Measurements from ENCODE around the gene PLK5. TPM values are rescaled to one million over a fixed set of nuclear protein-coding genes. Genes with fewer than 3 reads are reported as not detected.
"Not testable (repeated sequence)": the region's sequence is repeated elsewhere in the genome, so short reads cannot be mapped to it uniquely, and the experiment has no call there.

The PLK5 gene
- under 1 TPM in 1 of 4 donors, not detected in 3; 0.15 TPM for total RNA-seq

GRCh38 chr19:1523412-1524286 lies at the start of gene PLK5:
TSS of gene PLK5 (plus strand) at chr19:1524077. CDS start at chr19:1526997, 2,920 bp downstream.
- H3K36me3 ChIP-seq, result no peaks in the 10 kb centered on the region
- peaks cover 0 to 12% (median 0%) of the 10 kb centered on the region in 3 donors for H3K4me1 ChIP-seq
- no peak for ATAC-seq
- WGBS, 2 donors (ENCODE audit: low coverage in 1 of 2), result 33 to 40% methylated on average over 1 to 3 of the region's 92 CpGs
- H3K9me3 ChIP-seq, result no peaks in the 10 kb centered on the region
- no peak for TF ChIP-seq EP300 (IDR thresholded peaks at IDR 0.05)
- no peak for TF ChIP-seq POLR2A (IDR thresholded peaks at IDR 0.05)
- no peak for TF ChIP-seq POLR2AphosphoS5 (IDR thresholded peaks at IDR 0.05)
- TF ChIP-seq CTCF (IDR thresholded peaks at IDR 0.05), result peak in 1 of 4 experiments; percentile 37
- peaks cover 72% of the 10 kb centered on the region for H3K27me3 ChIP-seq
- H3K27ac ChIP-seq, result no peak within 1 kb of the TSS
- H3K4me3 ChIP-seq, result peak within 1 kb of the TSS in 1 of 2 donors; percentile 43

- no peak for TF ChIP-seq POLR2A (IDR thresholded peaks at IDR 0.05)
- TF ChIP-seq EP300 (IDR thresholded peaks at IDR 0.05), result no peak
- no peak for TF ChIP-seq POLR2AphosphoS5 (IDR thresholded peaks at IDR 0.05)
- TF ChIP-seq CTCF (IDR thresholded peaks at IDR 0.05), result no peak
- WGBS, 2 donors (ENCODE audit: low coverage in 1 of 2), result no CpG with 5 or more reads among the region's 26 CpGs
- Histone ChIP-seq H3K4me3 (no peak overlapping the region), H3K27ac (no peak overlapping the region), H3K4me1 (peaks cover 4 to 79% (median 36%) of the 10 kb centered on the region in 3 donors), H3K27me3 (peaks cover 50% of the 10 kb centered on the region), H3K9me3 (no peaks in the 10 kb centered on the region), H3K36me3 (peaks cover 0 to 38% of the 10 kb centered on the region in 2 donors)
- ATAC-seq, result no peak
Measured at GRCh38 chr19:1474765-1475351, 49.0 kb upstream of the PLK5 start.

- H3K4me1 ChIP-seq, result peaks cover under 1 to 71% (median 26%) of the 10 kb centered on the region in 3 donors
- ATAC-seq, result no peak
Measured at GRCh38 chr19:1475751-1476437, 48.0 kb upstream of the PLK5 start.

GRCh38 chr19:1477056-1477455 lies 46.8 kb upstream of the PLK5 start:
- not testable (repeated sequence) for ATAC-seq, H3K9me3 ChIP-seq, H3K27ac ChIP-seq, H3K4me3 ChIP-seq
- Histone ChIP-seq H3K4me1 (peaks cover 0 to 59% (median 19%) of the 10 kb centered on the region in 3 donors), H3K27me3 (peaks cover 28% of the 10 kb centered on the region), H3K36me3 (peaks cover 0 to 38% of the 10 kb centered on the region in 2 donors)
- 86% methylated on average over 9 of the region's 9 CpGs; no CpG with 5 or more reads in 1 of the 2 donors for WGBS, 2 donors (ENCODE audit: low coverage in 1 of 2)

More at GRCh38 chr19:1475751-1476437, 48.0 kb upstream of the PLK5 start:
- TF ChIP-seq CTCF (IDR thresholded peaks at IDR 0.05) (no peak), POLR2A (IDR thresholded peaks at IDR 0.05) (no peak), POLR2AphosphoS5 (IDR thresholded peaks at IDR 0.05) (no peak), EP300 (IDR thresholded peaks at IDR 0.05) (no peak)
- H3K27ac ChIP-seq, result no peak overlapping the region
- H3K9me3 ChIP-seq, result no peaks in the 10 kb centered on the region
- H3K4me3 ChIP-seq, result no peak overlapping the region
- H3K36me3 ChIP-seq, result peaks cover 0 to 38% of the 10 kb centered on the region in 2 donors
- peaks cover 40% of the 10 kb centered on the region for H3K27me3 ChIP-seq
- 81% methylated on average over 4 of the region's 31 CpGs; no CpG with 5 or more reads in 1 of the 2 donors for WGBS, 2 donors (ENCODE audit: low coverage in 1 of 2)

All from gastroesophageal sphincter (tissue), 4 donors.